ENCODE results near the gene MAP2K3.

The MAP2K3 gene

GRCh38 chr17:21251337-21252010, 33.0 kb upstream of the MAP2K3 start:
- H3K9me3 Mint-ChIP-seq, result no peaks in the 10 kb centered on the region
- H3K36me3 Mint-ChIP-seq (ENCODE audit: low read depth), result no peaks in the 10 kb centered on the region
- peaks cover 16% of the 10 kb centered on the region for H3K4me1 Mint-ChIP-seq
- no peak for DNase-seq
- H3K27me3 Mint-ChIP-seq (ENCODE audit: low read depth, poor library complexity), result peaks cover 12% of the 10 kb centered on the region
- H3K27ac Mint-ChIP-seq, result no peak overlapping the region
- peak overlapping the region; percentile 83 for H3K4me3 Mint-ChIP-seq
- no peak for TF ChIP-seq CTCF (IDR thresholded peaks at IDR 0.05)

GRCh38 chr17:21252289-21252795, 32.2 kb upstream of the MAP2K3 start:
- Mint-ChIP-seq H3K36me3 (ENCODE audit: low read depth) (no peaks in the 10 kb centered on the region), H3K4me1 (peaks cover 16% of the 10 kb centered on the region), H3K9me3 (no peaks in the 10 kb centered on the region), H3K27ac (no peak overlapping the region), H3K27me3 (ENCODE audit: low read depth, poor library complexity) (peaks cover 13% of the 10 kb centered on the region), H3K4me3 (peak overlapping the region; percentile 83)
- no peak for TF ChIP-seq CTCF (IDR thresholded peaks at IDR 0.05)
- peak; percentile 39 for DNase-seq

GRCh38 chr17:21252796-21253645, 31.5 kb upstream of the MAP2K3 start, which contains the start of gene NATD1:
TSS of gene NATD1 (minus strand) at chr17:21253410. CDS start at chr17:21253264, 146 bp downstream.
- H3K4me3 Mint-ChIP-seq, result peak within 1 kb of the TSS; percentile 83
- H3K9me3 Mint-ChIP-seq, result no peaks in the 10 kb centered on the region
- DNase-seq, result peak; percentile 78
- peaks cover 11% of the 10 kb centered on the region for H3K27me3 Mint-ChIP-seq (ENCODE audit: low read depth, poor library complexity)
- TF ChIP-seq CTCF (IDR thresholded peaks at IDR 0.05), result no peak
- H3K4me1 Mint-ChIP-seq, result peaks cover 22% of the 10 kb centered on the region
- H3K27ac Mint-ChIP-seq, result no peak within 1 kb of the TSS
- H3K36me3 Mint-ChIP-seq (ENCODE audit: low read depth), result no peaks in the 10 kb centered on the region

GRCh38 chr17:21253646-21254441, 30.7 kb upstream of the MAP2K3 start:
- no peak for TF ChIP-seq CTCF (IDR thresholded peaks at IDR 0.05)
- Mint-ChIP-seq H3K4me1 (peaks cover 22% of the 10 kb centered on the region), H3K9me3 (no peaks in the 10 kb centered on the region), H3K27ac (no peak overlapping the region), H3K4me3 (peak overlapping the region; percentile 80), H3K27me3 (ENCODE audit: low read depth, poor library complexity) (peaks cover 12% of the 10 kb centered on the region), H3K36me3 (ENCODE audit: low read depth) (no peaks in the 10 kb centered on the region)
- no peak for DNase-seq

GRCh38 chr17:21258593-21258992, 25.9 kb upstream of the MAP2K3 start:
- Mint-ChIP-seq H3K4me3 (no peak overlapping the region), H3K9me3 (no peaks in the 10 kb centered on the region), H3K36me3 (ENCODE audit: low read depth) (no peaks in the 10 kb centered on the region), H3K27me3 (ENCODE audit: low read depth, poor library complexity) (peaks cover 7% of the 10 kb centered on the region), H3K4me1 (peaks cover 15% of the 10 kb centered on the region), H3K27ac (no peak overlapping the region)
- no peak for DNase-seq
- TF ChIP-seq CTCF (IDR thresholded peaks at IDR 0.05), result no peak
